Omental fat pad (tissue), 4 donors: ENCODE results near the gene KBTBD12. TPM values are rescaled to one million over a fixed set of nuclear protein-coding genes. Genes with fewer than 3 reads are reported as not detected.

Source experiments
- ATAC-seq: fragments of 150-250 bp; one replicate; pipeline ENCODE4 v1.9.1; 2016; ENCODE audit warnings: mild to moderate bottlenecking, moderate library complexity; ENCODE audit not compliant: low FRiP score
- DNase-seq: peaks from one replicate; pipeline ENCODE4 v3.0.0-alpha.2; 2019; ENCODE audit warnings: low spot score
- CTCF ChIP-seq, 3 donors: fragments of 450-650 bp; IDR thresholded peaks; one replicate each; pipeline ENCODE4 v1.5.1; 2016 to 2017; ENCODE audit warnings: antibody characterized with exemption in 3 of 3, mild to moderate bottlenecking in 3 of 3, moderate library complexity in 2 of 3
- total RNA-seq, 4 donors: library from RNA; depleted of rRNA; stranded (reverse); fragments of >200 nt; gene quantifications; one replicate each; pipeline ENCODE4 v1.1.0, GENCODE V29; 2016

KBTBD12 gene
- total RNA-seq, 4 donors from 2014 or later = 0.48 to 1.9 (median 0.60) TPM

DNA sequence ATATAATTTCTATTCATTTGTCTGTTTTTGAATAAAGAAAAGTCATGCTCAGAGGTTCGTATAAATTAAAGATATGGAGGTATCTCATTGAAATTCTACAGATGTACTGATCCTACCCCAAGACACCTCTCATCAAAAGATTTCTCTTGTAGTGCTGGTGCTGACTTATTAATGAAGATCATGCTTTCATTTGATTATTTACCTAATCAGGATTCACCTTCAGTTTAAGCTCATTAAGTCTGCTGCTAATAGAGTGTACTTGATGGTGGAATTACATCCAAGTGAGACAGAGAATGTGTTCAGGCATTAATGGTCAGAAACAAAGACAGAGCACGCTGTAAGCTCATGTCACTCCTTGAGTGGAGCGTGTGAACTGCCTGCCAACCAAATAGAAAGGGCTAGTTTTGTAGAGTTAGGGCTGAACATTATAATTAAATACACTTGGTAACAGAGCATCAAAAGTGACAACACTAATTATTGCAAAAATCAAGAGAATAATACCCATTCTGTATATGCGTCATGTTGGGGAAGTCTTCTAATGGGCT lies 45.5 kb downstream of the KBTBD12 start:
- DNase-seq (no peak), ATAC-seq (no peak)
- TF ChIP-seq CTCF (IDR thresholded peaks at IDR 0.05) = no peak

GRCh38 chr3:127961124-127961523 lies 46.1 kb downstream of the KBTBD12 start:
- TF ChIP-seq CTCF (IDR thresholded peaks at IDR 0.05) = no peak
- ATAC-seq (no peak), DNase-seq (no peak)

GRCh38 chr3:127961963-127962362 lies 46.9 kb downstream of the KBTBD12 start:
- no peak for ATAC-seq
- DNase-seq = no peak
- TF ChIP-seq CTCF (IDR thresholded peaks at IDR 0.05) = no peak

DNA sequence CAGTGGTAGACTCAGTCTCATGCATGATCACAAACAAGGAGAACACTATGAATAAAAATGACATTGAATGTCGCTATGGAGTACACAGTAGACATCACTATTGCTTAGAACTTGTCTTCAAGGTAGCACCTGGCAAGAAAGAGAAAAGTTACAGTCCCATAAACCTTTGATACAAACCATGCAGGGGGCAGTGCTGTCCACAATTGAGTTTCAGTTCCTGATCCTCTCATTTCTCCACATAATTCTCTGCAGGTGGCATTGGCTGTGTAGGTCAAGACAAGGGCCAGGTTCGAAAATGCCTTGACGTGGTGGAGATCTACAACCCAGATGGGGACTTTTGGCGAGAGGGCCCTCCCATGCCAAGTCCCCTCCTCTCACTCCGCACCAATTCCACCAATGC lies 47.9 kb downstream of the KBTBD12 start:
- no peak for DNase-seq
- no peak for ATAC-seq
- no peak for TF ChIP-seq CTCF (IDR thresholded peaks at IDR 0.05)

DNA sequence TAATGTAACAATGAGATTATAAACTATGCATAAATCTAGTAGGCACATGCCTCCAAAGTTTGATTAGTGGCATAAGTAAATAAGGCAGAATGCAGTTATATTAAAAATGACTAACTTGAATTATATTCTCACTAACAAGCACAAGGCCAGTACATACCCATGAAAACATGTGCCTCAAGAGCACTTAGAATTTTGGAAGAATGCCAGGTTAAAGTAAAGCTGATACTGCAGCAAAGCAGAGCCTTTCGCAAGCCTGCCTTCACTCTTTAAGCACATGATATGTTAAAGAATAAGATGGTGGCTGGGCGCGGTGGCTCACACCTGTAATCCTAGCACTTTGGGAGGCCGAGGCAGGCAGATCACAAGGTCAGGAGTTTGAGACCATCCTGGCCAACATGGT lies 49.0 kb downstream of the KBTBD12 start:
- ATAC-seq (no peak), DNase-seq (no peak)
- no peak for TF ChIP-seq CTCF (IDR thresholded peaks at IDR 0.05)

GRCh38 chr3:127964816-127965215 lies 49.8 kb downstream of the KBTBD12 start:
- DNase-seq = no peak
- TF ChIP-seq CTCF (IDR thresholded peaks at IDR 0.05) = no peak
- no peak for ATAC-seq

- TF ChIP-seq CTCF (IDR thresholded peaks at IDR 0.05) = no peak
- DNase-seq (no peak), ATAC-seq (no peak)
Measured at GRCh38 chr3:127967316-127967715, 52.3 kb downstream of the KBTBD12 start.
